ENCODE measurements around the gene AGR2.

AGR2 gene

GRCh38 chr7:16849296-16850148 lies 44.7 kb upstream of the AGR2 start:
- no peak overlapping the region for H4K8ac ChIP-seq (ENCODE audit: low read depth, low read length)
- H2AFZ ChIP-seq (ENCODE audit: low read length) = no peak overlapping the region
- WGBS, 2 donors (ENCODE audit: extremely low coverage in 2 of 2, insufficient read length in 2 of 2, insufficient replicate concordance in 1 of 2) = no CpG with 5 or more reads among the region's 12 CpGs
- no peak overlapping the region for H2BK12ac ChIP-seq (ENCODE audit: low read length)
- H3K79me1 ChIP-seq (ENCODE audit: low read depth, low read length) = no peaks in the 10 kb centered on the region
- H3K18ac ChIP-seq (ENCODE audit: low read length) = peak overlapping the region; percentile 76
- no peak overlapping the region for H3K27ac ChIP-seq (replicated peaks; ENCODE audit: low read length)
- no peaks in the 10 kb centered on the region for H3K27me3 ChIP-seq (ENCODE audit: control insufficient read depth in 3 of 3, insufficient read depth in 3 of 3, low read depth in 1 of 3, low read length in 3 of 3)
- no peaks in the 10 kb centered on the region for H3K4me1 ChIP-seq (ENCODE audit: control insufficient read depth in 2 of 2, insufficient read depth in 1 of 2, low read depth in 1 of 2, low read length in 2 of 2)
- no peak overlapping the region for H3K14ac ChIP-seq (ENCODE audit: low read length)
- no peak overlapping the region for H3K23ac ChIP-seq (ENCODE audit: low read depth, low read length, poor library complexity)
- DNase-seq (ENCODE audit: low spot score) = no peak
- no peak overlapping the region for H3K4me3 ChIP-seq (ENCODE audit: low read length in 2 of 2)
- H3K36me3 ChIP-seq (replicated peaks in 1 of 2; ENCODE audit: control insufficient read depth in 2 of 2, insufficient read depth in 2 of 2, low read length in 2 of 2) = no peaks in the 10 kb centered on the region
- H3K9me3 ChIP-seq (replicated peaks in 1 of 2; ENCODE audit: control insufficient read depth in 2 of 2, insufficient read depth in 1 of 2, low read depth in 1 of 2, low read length in 2 of 2) = no peaks in the 10 kb centered on the region
- H2BK120ac ChIP-seq (ENCODE audit: low read depth, low read length) = no peak overlapping the region
- no peak overlapping the region for H2AK5ac ChIP-seq (ENCODE audit: low read depth, low read length)
- H3K9ac ChIP-seq (ENCODE audit: low read depth, low read length, poor library complexity) = no peak overlapping the region
- no peak overlapping the region for H3K4me2 ChIP-seq (ENCODE audit: insufficient read depth, low read length, poor library complexity, severe bottlenecking)
- H3K4ac ChIP-seq (ENCODE audit: low read length) = no peak overlapping the region
- H2BK15ac ChIP-seq (ENCODE audit: low read length) = no peak overlapping the region
- H2BK5ac ChIP-seq (ENCODE audit: low read length) = no peak overlapping the region
- H4K91ac ChIP-seq (ENCODE audit: low read depth, low read length, poor library complexity) = no peak overlapping the region

- Histone ChIP-seq H3K36me3 (replicated peaks in 1 of 2; ENCODE audit: control insufficient read depth in 2 of 2, insufficient read depth in 2 of 2, low read length in 2 of 2) (no peaks in the 10 kb centered on the region), H4K91ac (ENCODE audit: low read depth, low read length, poor library complexity) (no peak overlapping the region), H3K4me1 (ENCODE audit: control insufficient read depth in 2 of 2, insufficient read depth in 1 of 2, low read depth in 1 of 2, low read length in 2 of 2) (no peaks in the 10 kb centered on the region)
Observed at GRCh38 chr7:16847381-16847860, 42.6 kb upstream of the AGR2 start.

GRCh38 chr7:16846601-16847165 lies 41.9 kb upstream of the AGR2 start:
- no peaks in the 10 kb centered on the region for H3K79me1 ChIP-seq (ENCODE audit: low read depth, low read length)
- no peak overlapping the region for H2BK5ac ChIP-seq (ENCODE audit: low read length)
- no peak overlapping the region for H3K9ac ChIP-seq (ENCODE audit: low read depth, low read length, poor library complexity)
- H3K4ac ChIP-seq (ENCODE audit: low read length) = no peak overlapping the region
- no peaks in the 10 kb centered on the region for H3K36me3 ChIP-seq (replicated peaks in 1 of 2; ENCODE audit: control insufficient read depth in 2 of 2, insufficient read depth in 2 of 2, low read length in 2 of 2)
- no peaks in the 10 kb centered on the region for H3K9me3 ChIP-seq (replicated peaks in 1 of 2; ENCODE audit: control insufficient read depth in 2 of 2, insufficient read depth in 1 of 2, low read depth in 1 of 2, low read length in 2 of 2)
- no peak overlapping the region for H3K23ac ChIP-seq (ENCODE audit: low read depth, low read length, poor library complexity)
- H3K14ac ChIP-seq (ENCODE audit: low read length) = no peak overlapping the region
- no CpG with 5 or more reads among the region's 2 CpGs for WGBS, 2 donors (ENCODE audit: extremely low coverage in 2 of 2, insufficient read length in 2 of 2, insufficient replicate concordance in 1 of 2)
- no peak overlapping the region for H4K8ac ChIP-seq (ENCODE audit: low read depth, low read length)
- no peak overlapping the region for H3K27ac ChIP-seq (replicated peaks; ENCODE audit: low read length)
- H2BK120ac ChIP-seq (ENCODE audit: low read depth, low read length) = no peak overlapping the region
- H3K18ac ChIP-seq (ENCODE audit: low read length) = no peak overlapping the region
- no peak overlapping the region for H2AK5ac ChIP-seq (ENCODE audit: low read depth, low read length)
- H4K91ac ChIP-seq (ENCODE audit: low read depth, low read length, poor library complexity) = no peak overlapping the region
- no peak overlapping the region for H3K4me3 ChIP-seq (ENCODE audit: low read length in 2 of 2)
- H2BK15ac ChIP-seq (ENCODE audit: low read length) = no peak overlapping the region
- no peaks in the 10 kb centered on the region for H3K27me3 ChIP-seq (ENCODE audit: control insufficient read depth in 3 of 3, insufficient read depth in 3 of 3, low read depth in 1 of 3, low read length in 3 of 3)
- H2BK12ac ChIP-seq (ENCODE audit: low read length) = no peak overlapping the region
- H3K4me1 ChIP-seq (ENCODE audit: control insufficient read depth in 2 of 2, insufficient read depth in 1 of 2, low read depth in 1 of 2, low read length in 2 of 2) = no peaks in the 10 kb centered on the region
- no peak for DNase-seq (ENCODE audit: low spot score)
- no peak overlapping the region for H2AFZ ChIP-seq (ENCODE audit: low read length)
- no peak overlapping the region for H3K4me2 ChIP-seq (ENCODE audit: insufficient read depth, low read length, poor library complexity, severe bottlenecking)

More at GRCh38 chr7:16847381-16847860, 42.6 kb upstream of the AGR2 start:
- no peaks in the 10 kb centered on the region for H3K79me1 ChIP-seq (ENCODE audit: low read depth, low read length)
- no peak overlapping the region for H3K14ac ChIP-seq (ENCODE audit: low read length)
- H3K4ac ChIP-seq (ENCODE audit: low read length) = no peak overlapping the region
- H3K27ac ChIP-seq (replicated peaks; ENCODE audit: low read length) = no peak overlapping the region
- H2BK5ac ChIP-seq (ENCODE audit: low read length) = no peak overlapping the region
- H3K4me3 ChIP-seq (ENCODE audit: low read length in 2 of 2) = no peak overlapping the region
- H3K18ac ChIP-seq (ENCODE audit: low read length) = no peak overlapping the region
- no peak for DNase-seq (ENCODE audit: low spot score)
- H3K9me3 ChIP-seq (replicated peaks in 1 of 2; ENCODE audit: control insufficient read depth in 2 of 2, insufficient read depth in 1 of 2, low read depth in 1 of 2, low read length in 2 of 2) = no peaks in the 10 kb centered on the region
- no CpG with 5 or more reads among the region's 6 CpGs for WGBS, 2 donors (ENCODE audit: extremely low coverage in 2 of 2, insufficient read length in 2 of 2, insufficient replicate concordance in 1 of 2)
- no peak overlapping the region for H3K4me2 ChIP-seq (ENCODE audit: insufficient read depth, low read length, poor library complexity, severe bottlenecking)
- peak overlapping the region; percentile 39 for H2AFZ ChIP-seq (ENCODE audit: low read length)
- no peaks in the 10 kb centered on the region for H3K27me3 ChIP-seq (ENCODE audit: control insufficient read depth in 3 of 3, insufficient read depth in 3 of 3, low read depth in 1 of 3, low read length in 3 of 3)
- no peak overlapping the region for H4K8ac ChIP-seq (ENCODE audit: low read depth, low read length)
- H3K9ac ChIP-seq (ENCODE audit: low read depth, low read length, poor library complexity) = no peak overlapping the region
- H2BK12ac ChIP-seq (ENCODE audit: low read length) = no peak overlapping the region
- H2AK5ac ChIP-seq (ENCODE audit: low read depth, low read length) = no peak overlapping the region
- H2BK15ac ChIP-seq (ENCODE audit: low read length) = no peak overlapping the region
- no peak overlapping the region for H3K23ac ChIP-seq (ENCODE audit: low read depth, low read length, poor library complexity)
- H2BK120ac ChIP-seq (ENCODE audit: low read depth, low read length) = no peak overlapping the region

GRCh38 chr7:16845746-16846145 lies 40.9 kb upstream of the AGR2 start:
- Histone ChIP-seq H3K9me3 (replicated peaks in 1 of 2; ENCODE audit: control insufficient read depth in 2 of 2, insufficient read depth in 1 of 2, low read depth in 1 of 2, low read length in 2 of 2) (no peaks in the 10 kb centered on the region), H2AK5ac (ENCODE audit: low read depth, low read length) (no peak overlapping the region), H2BK15ac (ENCODE audit: low read length) (no peak overlapping the region), H4K91ac (ENCODE audit: low read depth, low read length, poor library complexity) (no peak overlapping the region), H3K27me3 (ENCODE audit: control insufficient read depth in 3 of 3, insufficient read depth in 3 of 3, low read depth in 1 of 3, low read length in 3 of 3) (no peaks in the 10 kb centered on the region), H3K9ac (ENCODE audit: low read depth, low read length, poor library complexity) (no peak overlapping the region), H3K23ac (ENCODE audit: low read depth, low read length, poor library complexity) (no peak overlapping the region), H3K36me3 (replicated peaks in 1 of 2; ENCODE audit: control insufficient read depth in 2 of 2, insufficient read depth in 2 of 2, low read length in 2 of 2) (no peaks in the 10 kb centered on the region), H3K4me1 (ENCODE audit: control insufficient read depth in 2 of 2, insufficient read depth in 1 of 2, low read depth in 1 of 2, low read length in 2 of 2) (peaks cover 0 to 3% of the 10 kb centered on the region in 2 donors), H4K8ac (ENCODE audit: low read depth, low read length) (no peak overlapping the region), H3K18ac (ENCODE audit: low read length) (no peak overlapping the region), H3K4me3 (ENCODE audit: low read length in 2 of 2) (no peak overlapping the region), H3K4me2 (ENCODE audit: insufficient read depth, low read length, poor library complexity, severe bottlenecking) (no peak overlapping the region), H2AFZ (ENCODE audit: low read length) (no peak overlapping the region), H3K14ac (ENCODE audit: low read length) (no peak overlapping the region), H2BK5ac (ENCODE audit: low read length) (no peak overlapping the region), H2BK120ac (ENCODE audit: low read depth, low read length) (no peak overlapping the region), H3K27ac (replicated peaks; ENCODE audit: low read length) (no peak overlapping the region), H3K4ac (ENCODE audit: low read length) (no peak overlapping the region), H3K79me1 (ENCODE audit: low read depth, low read length) (no peaks in the 10 kb centered on the region), H2BK12ac (ENCODE audit: low read length) (no peak overlapping the region)
- DNase-seq (ENCODE audit: low spot score) = no peak

Measured in neuronal stem cell (in vitro differentiated cells).